ENCODE measurements around the gene ANKS1A.
"Not testable (repeated sequence)": the region's sequence is repeated elsewhere in the genome, so short reads cannot be mapped to it uniquely, and the experiment has no call there.

The ANKS1A gene

DNA sequence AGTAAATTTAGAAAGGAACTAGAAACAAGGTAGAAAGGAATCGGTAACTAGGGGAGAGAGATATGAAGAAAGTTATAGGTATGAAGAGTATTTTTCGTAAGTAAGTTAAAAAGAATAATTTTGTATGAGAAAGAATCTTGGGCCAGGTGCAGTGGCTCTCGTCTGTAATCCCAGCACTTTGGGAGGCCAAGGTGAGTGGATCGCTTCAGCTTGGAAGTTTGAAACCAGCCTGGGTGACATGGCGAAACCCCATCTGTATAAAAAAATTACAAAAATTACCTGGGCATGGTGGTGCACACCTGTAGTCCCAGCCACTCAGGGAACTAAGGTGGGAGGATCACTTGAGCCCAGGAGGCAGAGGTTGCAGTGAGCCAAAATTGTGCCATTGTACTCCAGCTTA, 210.1 kb downstream of the ANKS1A start:
- TF ChIP-seq, protein P1, sequence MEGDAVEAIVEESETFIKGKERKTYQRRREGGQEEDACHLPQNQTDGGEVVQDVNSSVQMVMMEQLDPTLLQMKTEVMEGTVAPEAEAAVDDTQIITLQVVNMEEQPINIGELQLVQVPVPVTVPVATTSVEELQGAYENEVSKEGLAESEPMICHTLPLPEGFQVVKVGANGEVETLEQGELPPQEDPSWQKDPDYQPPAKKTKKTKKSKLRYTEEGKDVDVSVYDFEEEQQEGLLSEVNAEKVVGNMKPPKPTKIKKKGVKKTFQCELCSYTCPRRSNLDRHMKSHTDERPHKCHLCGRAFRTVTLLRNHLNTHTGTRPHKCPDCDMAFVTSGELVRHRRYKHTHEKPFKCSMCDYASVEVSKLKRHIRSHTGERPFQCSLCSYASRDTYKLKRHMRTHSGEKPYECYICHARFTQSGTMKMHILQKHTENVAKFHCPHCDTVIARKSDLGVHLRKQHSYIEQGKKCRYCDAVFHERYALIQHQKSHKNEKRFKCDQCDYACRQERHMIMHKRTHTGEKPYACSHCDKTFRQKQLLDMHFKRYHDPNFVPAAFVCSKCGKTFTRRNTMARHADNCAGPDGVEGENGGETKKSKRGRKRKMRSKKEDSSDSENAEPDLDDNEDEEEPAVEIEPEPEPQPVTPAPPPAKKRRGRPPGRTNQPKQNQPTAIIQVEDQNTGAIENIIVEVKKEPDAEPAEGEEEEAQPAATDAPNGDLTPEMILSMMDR (IDR thresholded peaks at IDR 0.05; ENCODE audit: poor library complexity, severe bottlenecking), result no peak
- ATAC-seq (ENCODE audit: low read depth) (no peak), DNase-seq (ENCODE audit: low spot score) (no peak)
- no peak overlapping the region for H3K27ac ChIP-seq (ENCODE audit: poor library complexity, severe bottlenecking)
- no peaks in the 10 kb centered on the region for H3K27me3 ChIP-seq (ENCODE audit: insufficient read depth, poor library complexity, severe bottlenecking)
- peaks cover 10% of the 10 kb centered on the region for H3K4me1 ChIP-seq (ENCODE audit: insufficient read depth, poor library complexity, severe bottlenecking)
- no peak overlapping the region for H3K4me3 ChIP-seq (ENCODE audit: severe bottlenecking)
- no peaks in the 10 kb centered on the region for H3K9me3 ChIP-seq (ENCODE audit: severe bottlenecking)
- H3K36me3 ChIP-seq (ENCODE audit: low read depth), result no peaks in the 10 kb centered on the region

DNA sequence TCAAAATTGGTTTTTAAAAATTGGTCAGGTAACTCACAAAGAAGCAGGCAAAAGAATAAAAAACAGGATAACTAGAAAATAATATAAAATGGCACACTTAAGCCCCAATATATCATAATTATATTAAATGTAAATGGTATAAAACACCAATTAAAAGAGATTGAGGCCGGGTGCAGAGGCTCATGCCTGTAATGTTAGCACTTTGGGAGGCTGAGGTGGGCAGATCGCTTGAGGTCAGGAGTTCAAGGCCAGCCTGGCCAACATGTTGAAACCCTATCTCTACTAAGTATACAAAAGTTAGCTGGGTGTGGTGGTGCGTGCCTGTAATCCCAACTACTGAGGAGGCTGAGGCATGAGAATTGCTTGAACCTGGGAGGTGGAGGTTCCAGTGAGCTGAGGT, 216.0 kb downstream of the ANKS1A start:
- H3K9me3 ChIP-seq (ENCODE audit: severe bottlenecking), result peaks cover 4% of the 10 kb centered on the region
- H3K4me3 ChIP-seq (ENCODE audit: severe bottlenecking), result no peak overlapping the region
- ATAC-seq (ENCODE audit: low read depth) (no peak), DNase-seq (ENCODE audit: low spot score) (no peak)
- H3K36me3 ChIP-seq (ENCODE audit: low read depth), result no peaks in the 10 kb centered on the region
- no peak overlapping the region for H3K27ac ChIP-seq (ENCODE audit: poor library complexity, severe bottlenecking)
- H3K4me1 ChIP-seq (ENCODE audit: insufficient read depth, poor library complexity, severe bottlenecking), result no peaks in the 10 kb centered on the region
- TF ChIP-seq, protein P1 (IDR thresholded peaks at IDR 0.05; ENCODE audit: poor library complexity, severe bottlenecking), result no peak
- H3K27me3 ChIP-seq (ENCODE audit: insufficient read depth, poor library complexity, severe bottlenecking), result no peaks in the 10 kb centered on the region

DNA sequence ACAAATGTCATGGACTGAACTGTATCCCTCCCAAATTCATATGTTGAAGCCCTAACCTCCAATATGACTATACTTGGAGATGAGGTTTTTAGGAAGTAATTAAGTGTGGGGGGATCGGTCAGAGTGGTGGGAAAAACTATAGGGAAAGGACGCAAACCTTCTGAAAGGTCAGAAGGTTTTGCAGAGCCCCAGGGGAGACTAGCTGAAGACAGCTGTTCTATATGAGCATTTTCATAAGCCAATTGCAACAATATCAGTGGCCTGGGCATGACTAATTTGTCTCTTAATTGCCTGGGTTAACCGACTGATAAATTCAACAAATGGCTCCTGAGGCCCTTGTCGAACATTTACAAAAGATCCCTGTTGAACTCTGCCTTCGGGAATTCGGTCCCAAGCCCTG, 217.0 kb downstream of the ANKS1A start:
- H3K36me3 ChIP-seq (ENCODE audit: low read depth), result not testable (repeated sequence)

DNA sequence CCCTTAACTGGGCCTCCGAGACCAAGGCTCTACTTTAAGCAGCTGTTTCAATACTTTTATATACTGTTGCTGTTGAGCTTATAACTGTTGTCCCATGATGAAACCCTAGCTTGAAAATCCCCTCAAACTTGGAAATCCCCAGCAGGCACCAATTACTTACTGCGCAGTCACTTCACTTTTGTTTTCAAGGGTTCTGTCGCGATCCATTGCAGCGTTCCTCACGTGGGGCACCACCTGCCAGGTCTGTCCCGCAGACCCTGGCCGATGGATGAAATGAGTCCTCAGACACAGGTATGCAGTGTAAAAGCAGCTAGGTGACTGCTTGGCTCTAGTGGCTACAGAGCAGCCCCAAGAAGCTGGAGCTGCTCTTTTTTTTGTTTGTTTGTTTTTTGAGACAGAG, 218.2 kb downstream of the ANKS1A start:
- not testable (repeated sequence) for H3K4me1 ChIP-seq (ENCODE audit: insufficient read depth, poor library complexity, severe bottlenecking); H3K27me3 ChIP-seq (ENCODE audit: insufficient read depth, poor library complexity, severe bottlenecking); H3K27ac ChIP-seq (ENCODE audit: poor library complexity, severe bottlenecking); DNase-seq (ENCODE audit: low spot score); H3K9me3 ChIP-seq (ENCODE audit: severe bottlenecking); H3K4me3 ChIP-seq (ENCODE audit: severe bottlenecking); ATAC-seq (ENCODE audit: low read depth); H3K36me3 ChIP-seq (ENCODE audit: low read depth)

More for the DNA sequence above, 217.0 kb downstream of the ANKS1A start:
- DNase-seq (ENCODE audit: low spot score); ATAC-seq (ENCODE audit: low read depth); H3K9me3 ChIP-seq (ENCODE audit: severe bottlenecking); H3K27me3 ChIP-seq (ENCODE audit: insufficient read depth, poor library complexity, severe bottlenecking); H3K4me1 ChIP-seq (ENCODE audit: insufficient read depth, poor library complexity, severe bottlenecking); H3K4me3 ChIP-seq (ENCODE audit: severe bottlenecking); H3K27ac ChIP-seq (ENCODE audit: poor library complexity, severe bottlenecking): not testable (repeated sequence)

DNA sequence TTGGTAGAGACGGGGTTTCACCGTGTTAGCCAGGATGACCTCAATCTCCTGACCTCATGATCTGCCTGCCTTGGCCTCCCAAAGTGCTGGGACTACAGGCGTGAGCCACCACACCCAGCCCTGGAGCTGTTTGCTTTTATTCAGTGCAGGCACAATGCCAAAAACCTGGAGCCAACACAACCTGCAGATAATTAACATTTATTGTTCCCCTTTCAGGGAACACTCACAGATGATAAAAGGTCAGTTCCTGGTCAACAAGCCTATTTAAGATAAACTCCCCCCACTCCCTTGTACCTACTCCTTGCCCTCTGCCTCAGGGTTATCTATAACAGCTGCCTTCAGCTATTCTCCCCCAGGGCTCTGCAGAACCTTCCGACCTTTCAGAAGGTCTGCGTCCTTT, 218.7 kb downstream of the ANKS1A start:
- H3K36me3 ChIP-seq (ENCODE audit: low read depth); DNase-seq (ENCODE audit: low spot score): not testable (repeated sequence)

DNA sequence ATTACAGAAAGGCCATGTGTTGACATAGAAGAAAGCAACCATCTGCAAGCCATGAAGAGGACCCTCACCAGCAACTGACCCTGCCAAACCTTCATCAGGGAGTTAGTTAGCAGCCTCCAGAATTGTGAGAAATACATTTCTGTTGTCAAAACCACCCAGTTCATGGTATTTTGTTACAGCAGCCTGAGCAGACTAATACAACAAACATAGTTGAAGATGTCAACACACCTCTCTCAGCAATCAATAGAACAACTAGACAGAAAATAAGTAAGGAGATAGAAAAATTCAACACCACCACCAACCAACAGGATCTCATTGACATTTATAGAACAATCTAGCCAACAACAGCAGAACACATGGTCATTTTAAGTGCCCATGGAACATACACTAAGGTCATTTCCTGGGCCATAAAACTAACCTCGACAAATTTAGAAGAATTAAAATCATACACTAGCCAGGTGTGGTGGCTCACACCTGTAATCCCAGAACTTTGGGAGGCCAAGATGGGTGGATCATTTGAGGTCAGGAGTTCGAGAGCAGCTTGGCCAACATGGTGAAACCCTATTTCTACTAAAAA, 219.3 kb downstream of the ANKS1A start:
- TF ChIP-seq, protein P1 (IDR thresholded peaks at IDR 0.05; ENCODE audit: poor library complexity, severe bottlenecking), result no peak
- no peak overlapping the region for H3K27ac ChIP-seq (ENCODE audit: poor library complexity, severe bottlenecking)
- no peaks in the 10 kb centered on the region for H3K36me3 ChIP-seq (ENCODE audit: low read depth)
- ATAC-seq (ENCODE audit: low read depth) (no peak), DNase-seq (ENCODE audit: low spot score) (no peak)
- H3K9me3 ChIP-seq (ENCODE audit: severe bottlenecking), result peaks cover 4% of the 10 kb centered on the region
- H3K4me3 ChIP-seq (ENCODE audit: severe bottlenecking), result no peak overlapping the region
- H3K27me3 ChIP-seq (ENCODE audit: insufficient read depth, poor library complexity, severe bottlenecking), result no peaks in the 10 kb centered on the region
- H3K4me1 ChIP-seq (ENCODE audit: insufficient read depth, poor library complexity, severe bottlenecking), result no peaks in the 10 kb centered on the region

More for the DNA sequence above, 218.7 kb downstream of the ANKS1A start:
- H3K27ac ChIP-seq (ENCODE audit: poor library complexity, severe bottlenecking); H3K27me3 ChIP-seq (ENCODE audit: insufficient read depth, poor library complexity, severe bottlenecking); H3K9me3 ChIP-seq (ENCODE audit: severe bottlenecking); H3K4me1 ChIP-seq (ENCODE audit: insufficient read depth, poor library complexity, severe bottlenecking); H3K4me3 ChIP-seq (ENCODE audit: severe bottlenecking); ATAC-seq (ENCODE audit: low read depth): not testable (repeated sequence)
